ENCODE results near the gene ZNF101.

DNA sequence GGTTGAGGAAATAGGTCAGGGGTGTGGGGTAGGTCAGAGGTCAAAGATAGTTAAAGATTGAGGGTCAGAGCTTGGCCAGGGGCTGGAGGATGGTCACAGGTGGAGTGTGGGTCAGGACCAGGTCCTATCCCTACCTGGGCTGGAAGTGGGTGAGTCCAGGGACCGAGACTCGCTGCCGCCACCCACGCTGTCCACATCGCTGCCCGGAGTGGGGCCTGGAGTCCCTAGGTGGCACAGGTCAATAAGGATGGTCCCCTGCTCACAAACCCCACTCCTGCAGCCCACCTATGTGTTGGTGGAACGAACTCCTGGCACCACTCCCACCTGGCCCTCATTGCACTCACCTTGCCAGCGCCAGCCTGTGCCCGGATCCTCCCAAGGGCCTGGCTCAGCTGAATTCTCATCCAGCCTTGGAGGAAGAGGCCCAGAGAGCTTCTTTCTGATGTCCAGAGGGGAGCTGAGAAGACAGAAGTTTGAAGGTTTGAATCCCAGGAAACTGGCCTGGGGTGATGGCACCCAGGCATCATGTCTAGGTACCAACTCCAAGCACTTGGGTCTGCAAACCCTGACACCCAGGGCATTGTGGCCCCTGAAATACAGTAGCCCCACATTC, 32.0 kb upstream of the ZNF101 start:
- TF ChIP-seq, protein P1, sequence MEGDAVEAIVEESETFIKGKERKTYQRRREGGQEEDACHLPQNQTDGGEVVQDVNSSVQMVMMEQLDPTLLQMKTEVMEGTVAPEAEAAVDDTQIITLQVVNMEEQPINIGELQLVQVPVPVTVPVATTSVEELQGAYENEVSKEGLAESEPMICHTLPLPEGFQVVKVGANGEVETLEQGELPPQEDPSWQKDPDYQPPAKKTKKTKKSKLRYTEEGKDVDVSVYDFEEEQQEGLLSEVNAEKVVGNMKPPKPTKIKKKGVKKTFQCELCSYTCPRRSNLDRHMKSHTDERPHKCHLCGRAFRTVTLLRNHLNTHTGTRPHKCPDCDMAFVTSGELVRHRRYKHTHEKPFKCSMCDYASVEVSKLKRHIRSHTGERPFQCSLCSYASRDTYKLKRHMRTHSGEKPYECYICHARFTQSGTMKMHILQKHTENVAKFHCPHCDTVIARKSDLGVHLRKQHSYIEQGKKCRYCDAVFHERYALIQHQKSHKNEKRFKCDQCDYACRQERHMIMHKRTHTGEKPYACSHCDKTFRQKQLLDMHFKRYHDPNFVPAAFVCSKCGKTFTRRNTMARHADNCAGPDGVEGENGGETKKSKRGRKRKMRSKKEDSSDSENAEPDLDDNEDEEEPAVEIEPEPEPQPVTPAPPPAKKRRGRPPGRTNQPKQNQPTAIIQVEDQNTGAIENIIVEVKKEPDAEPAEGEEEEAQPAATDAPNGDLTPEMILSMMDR (IDR thresholded peaks at IDR 0.05 in 8 of 11, conservative IDR thresholded peaks at IDR 0.05 in 3 of 11): no peak
- TF ChIP-seq POLR2A (IDR thresholded peaks at IDR 0.05): no peak
- TF ChIP-seq POLR2AphosphoS5 (IDR thresholded peaks at IDR 0.05): no peak
